Activated B cell treated with CpG ODN at 0.5 μM for 24 hours (primary cell): ENCODE data around the gene BHLHE23. TPM values are rescaled to one million over a fixed set of nuclear protein-coding genes. Genes with fewer than 3 reads are reported as not detected.

ENCODE experiments used
- ATAC-seq: fragments of 200-7000 bp; cut with Tn5 transposase; one replicate; pipeline ENCODE4 v1.10.0; 2021; ENCODE audit warnings: low read depth, mild to moderate bottlenecking, moderate library complexity
- CTCF ChIA-PET: fragments of 350-600 bp; sonication (Branson Sonifier 250); formaldehyde crosslinking; loops from one replicate; lab custom pipeline; 2021; ENCODE audit warnings: antibody characterized with exemption; lab: Charles Lee
- POLR2A ChIA-PET: fragments of 350-600 bp; sonication (Branson Sonifier 250); formaldehyde crosslinking; loops from one replicate; lab custom pipeline; 2021; ENCODE audit warnings: antibody characterized with exemption; lab: Charles Lee
- DNase-seq: peaks from one replicate; pipeline ENCODE4 v3.0.0; 2022
- H3K27ac Mint-ChIP-seq: one replicate; pipeline ENCODE4 v1.8.0; 2020; ENCODE audit warnings: mixed read lengths
- H3K27me3 Mint-ChIP-seq: one replicate; pipeline ENCODE4 v1.8.0; 2021; ENCODE audit warnings: mixed read lengths
- H3K36me3 Mint-ChIP-seq: one replicate; pipeline ENCODE4 v1.8.0; 2021; ENCODE audit warnings: low read depth, mixed read lengths
- H3K4me1 Mint-ChIP-seq: one replicate; pipeline ENCODE4 v1.8.0; 2021; ENCODE audit warnings: mixed read lengths
- H3K4me3 Mint-ChIP-seq: one replicate; pipeline ENCODE4 v1.8.0; 2020; ENCODE audit warnings: mild to moderate bottlenecking, mixed read lengths
- H3K9me3 Mint-ChIP-seq: one replicate; pipeline ENCODE4 v1.8.0; 2020; ENCODE audit warnings: mixed read lengths
- intact Hi-C: fragments of 100-400 bp; cut with micrococcal nuclease; formaldehyde crosslinking; loops from one replicate; pipeline ENCODE4 v1.15.1; 2024
- total RNA-seq: library from RNA; stranded (reverse); gene quantifications from 2 replicates; pipeline ENCODE4 v1.2.3, GENCODE V29; 2022
- TF ChIP-seq, protein P1 (sequence below): fragments of 200-600 bp; IDR thresholded peaks from one replicate; pipeline ENCODE4 v1.8.0; 2022; ENCODE audit warnings: antibody characterized with exemption, mild to moderate bottlenecking

The BHLHE23 gene
- total RNA-seq, 1 donor from 2014 or later: not detected

DNA sequence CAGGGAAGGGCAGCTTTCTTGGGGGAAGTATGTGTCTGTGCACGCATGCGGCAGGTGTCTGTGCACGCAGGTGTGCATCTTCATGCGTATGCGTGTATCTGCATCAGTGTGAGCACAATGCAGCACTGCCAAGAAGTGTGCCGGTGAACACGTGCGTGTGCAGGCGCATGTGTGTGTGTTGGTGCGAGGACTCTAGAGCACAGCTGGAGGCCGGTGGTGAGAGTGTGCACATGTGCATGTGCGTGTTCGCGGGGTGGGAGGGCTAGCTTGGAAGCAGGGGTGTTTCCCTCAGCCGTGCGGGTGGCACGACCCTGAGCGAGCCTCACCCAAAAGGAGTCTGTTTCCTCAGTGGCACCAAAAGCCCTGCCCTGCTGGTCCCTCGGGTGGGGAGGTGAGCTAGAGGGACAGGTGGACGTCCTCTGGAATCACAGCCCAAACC lies 46.7 kb downstream of the BHLHE23 start:
- H3K4me1 Mint-ChIP-seq: peaks cover 18% of the 10 kb centered on the region
- no peak overlapping the region for H3K4me3 Mint-ChIP-seq
- no peak overlapping the region for H3K27ac Mint-ChIP-seq
- POLR2A ChIA-PET: interaction anchor here (0.7 kb wide), 1 partner anchor 20 kb away, joined by 3 read pairs; no protein-coding TSS in a partner anchor
- no peak for ATAC-seq
- TF ChIP-seq, protein P1, sequence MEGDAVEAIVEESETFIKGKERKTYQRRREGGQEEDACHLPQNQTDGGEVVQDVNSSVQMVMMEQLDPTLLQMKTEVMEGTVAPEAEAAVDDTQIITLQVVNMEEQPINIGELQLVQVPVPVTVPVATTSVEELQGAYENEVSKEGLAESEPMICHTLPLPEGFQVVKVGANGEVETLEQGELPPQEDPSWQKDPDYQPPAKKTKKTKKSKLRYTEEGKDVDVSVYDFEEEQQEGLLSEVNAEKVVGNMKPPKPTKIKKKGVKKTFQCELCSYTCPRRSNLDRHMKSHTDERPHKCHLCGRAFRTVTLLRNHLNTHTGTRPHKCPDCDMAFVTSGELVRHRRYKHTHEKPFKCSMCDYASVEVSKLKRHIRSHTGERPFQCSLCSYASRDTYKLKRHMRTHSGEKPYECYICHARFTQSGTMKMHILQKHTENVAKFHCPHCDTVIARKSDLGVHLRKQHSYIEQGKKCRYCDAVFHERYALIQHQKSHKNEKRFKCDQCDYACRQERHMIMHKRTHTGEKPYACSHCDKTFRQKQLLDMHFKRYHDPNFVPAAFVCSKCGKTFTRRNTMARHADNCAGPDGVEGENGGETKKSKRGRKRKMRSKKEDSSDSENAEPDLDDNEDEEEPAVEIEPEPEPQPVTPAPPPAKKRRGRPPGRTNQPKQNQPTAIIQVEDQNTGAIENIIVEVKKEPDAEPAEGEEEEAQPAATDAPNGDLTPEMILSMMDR: no peak
- H3K27me3 Mint-ChIP-seq: no peaks in the 10 kb centered on the region
- H3K36me3 Mint-ChIP-seq: peaks cover 43% of the 10 kb centered on the region
- DNase-seq: no peak
- CTCF ChIA-PET: interaction anchor here (2.0 kb wide), 1 partner anchor 12 kb away, joined by 5 read pairs; no protein-coding TSS in a partner anchor
- H3K9me3 Mint-ChIP-seq: no peaks in the 10 kb centered on the region
- intact Hi-C loops: loop anchor here (10.0 kb wide), 1 partner anchor 55 kb away; no protein-coding TSS in a partner anchor

DNA sequence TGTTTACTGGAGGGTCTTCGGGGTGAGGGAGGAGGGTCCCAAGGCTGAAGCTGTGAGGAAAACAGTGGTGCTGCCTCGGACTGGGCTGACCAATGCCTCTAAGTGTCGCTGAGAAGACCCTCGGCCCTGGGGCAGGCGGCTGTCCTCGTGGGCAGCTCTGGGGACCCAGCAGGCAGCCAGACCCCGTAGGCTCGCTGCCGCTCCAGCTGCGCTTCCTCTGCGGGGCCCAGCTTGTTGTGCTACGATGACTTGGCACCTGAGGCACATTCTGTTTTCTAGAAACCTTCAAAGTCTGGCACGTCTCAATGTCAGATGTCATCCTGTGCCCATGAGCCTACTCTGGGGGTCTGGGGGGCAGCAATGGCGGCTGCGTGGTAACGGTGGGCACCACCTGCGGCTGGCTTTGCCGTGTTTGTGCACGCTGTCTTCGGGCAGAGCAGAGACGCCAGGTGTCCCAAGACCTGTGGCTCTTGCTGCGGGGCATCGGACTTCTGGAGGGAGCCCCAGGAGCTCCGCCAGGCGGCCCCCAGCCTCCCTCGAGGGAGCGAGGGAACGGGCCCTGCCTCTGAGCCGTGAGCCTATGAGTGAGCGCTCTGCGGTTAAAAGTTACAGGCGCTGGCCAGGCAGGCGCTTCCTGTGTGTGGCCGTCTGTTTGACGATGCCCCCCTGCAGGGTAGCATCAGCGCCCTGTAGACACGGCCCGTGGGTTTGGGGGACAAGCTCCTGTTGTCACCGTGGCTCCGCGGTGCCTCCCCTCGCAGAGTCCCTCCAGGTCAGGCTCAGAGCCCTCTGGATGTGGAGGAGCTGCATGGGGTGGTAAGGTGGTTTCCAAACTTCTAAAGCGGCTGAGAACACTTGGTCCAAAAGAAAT lies 47.4 kb downstream of the BHLHE23 start:
- DNase-seq (no peak), ATAC-seq (no peak)
- ChIA-PET CTCF (interaction anchor here (2.0 kb wide), 1 partner anchor 13 kb away, joined by 5 read pairs; no protein-coding TSS in a partner anchor), POLR2A (interaction anchor here (0.7 to 0.9 kb wide), 2 partner anchors 13 to 21 kb away, joined by 3 to 9 read pairs; no protein-coding TSS in a partner anchor)
- no peak overlapping the region for H3K27ac Mint-ChIP-seq
- intact Hi-C loops: loop anchor here (10.0 kb wide), 1 partner anchor 55 kb away; no protein-coding TSS in a partner anchor
- H3K36me3 Mint-ChIP-seq: peaks cover 40% of the 10 kb centered on the region
- peaks cover 24% of the 10 kb centered on the region for H3K4me1 Mint-ChIP-seq
- H3K9me3 Mint-ChIP-seq: no peaks in the 10 kb centered on the region
- no peaks in the 10 kb centered on the region for H3K27me3 Mint-ChIP-seq
- TF ChIP-seq, protein P1: no peak
- H3K4me3 Mint-ChIP-seq: no peak overlapping the region

DNA sequence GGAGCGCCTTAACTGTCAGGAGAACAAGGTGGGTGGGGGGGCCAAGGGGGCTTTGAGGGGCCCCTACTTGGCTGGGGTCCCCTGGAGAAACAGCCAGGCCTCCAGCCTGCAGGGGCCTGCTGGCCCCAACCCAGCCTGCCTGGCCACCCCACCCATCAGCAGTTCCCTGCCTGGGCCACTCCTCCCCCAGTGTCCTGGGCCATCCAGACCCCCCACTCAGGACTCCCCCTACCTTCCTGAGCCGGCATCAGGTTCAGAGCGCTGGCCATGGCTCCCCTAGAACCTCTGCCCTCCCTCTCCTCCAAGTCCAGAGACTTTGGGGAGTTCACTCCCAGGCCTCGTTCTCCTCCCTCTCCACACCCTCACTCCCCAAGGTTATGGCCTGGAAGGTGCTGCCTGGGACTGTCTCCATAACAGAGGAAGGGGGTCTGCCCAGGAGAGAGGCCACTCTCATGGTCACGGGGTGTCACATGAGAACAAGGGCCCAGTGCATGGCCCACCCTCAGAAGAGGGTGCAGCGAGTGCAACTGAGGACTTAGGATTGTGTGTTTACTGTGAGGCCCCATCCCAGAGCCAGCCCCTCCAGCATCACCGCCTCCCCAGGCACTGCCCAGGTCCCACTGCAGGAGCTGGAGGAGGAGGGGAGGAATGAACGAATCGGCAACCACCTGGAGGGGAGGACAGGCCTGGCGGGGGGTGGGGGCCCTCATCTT lies 48.2 kb downstream of the BHLHE23 start:
- CTCF ChIA-PET: interaction anchor here (2.0 kb wide), 1 partner anchor 14 kb away, joined by 5 read pairs; no protein-coding TSS in a partner anchor
- intact Hi-C loops: loop anchor here (10.0 kb wide), 1 partner anchor 56 kb away; no protein-coding TSS in a partner anchor
- H3K4me3 Mint-ChIP-seq: no peak overlapping the region
- H3K27me3 Mint-ChIP-seq: no peaks in the 10 kb centered on the region
- H3K4me1 Mint-ChIP-seq: peaks cover 31% of the 10 kb centered on the region
- H3K36me3 Mint-ChIP-seq: peaks cover 32% of the 10 kb centered on the region
- H3K9me3 Mint-ChIP-seq: no peaks in the 10 kb centered on the region
- no peak overlapping the region for H3K27ac Mint-ChIP-seq
- POLR2A ChIA-PET: interaction anchor here (0.9 kb wide), 1 partner anchor 14 kb away, joined by 9 read pairs; no protein-coding TSS in a partner anchor
- DNase-seq (no peak), ATAC-seq (no peak)
- TF ChIP-seq, protein P1: no peak

DNA sequence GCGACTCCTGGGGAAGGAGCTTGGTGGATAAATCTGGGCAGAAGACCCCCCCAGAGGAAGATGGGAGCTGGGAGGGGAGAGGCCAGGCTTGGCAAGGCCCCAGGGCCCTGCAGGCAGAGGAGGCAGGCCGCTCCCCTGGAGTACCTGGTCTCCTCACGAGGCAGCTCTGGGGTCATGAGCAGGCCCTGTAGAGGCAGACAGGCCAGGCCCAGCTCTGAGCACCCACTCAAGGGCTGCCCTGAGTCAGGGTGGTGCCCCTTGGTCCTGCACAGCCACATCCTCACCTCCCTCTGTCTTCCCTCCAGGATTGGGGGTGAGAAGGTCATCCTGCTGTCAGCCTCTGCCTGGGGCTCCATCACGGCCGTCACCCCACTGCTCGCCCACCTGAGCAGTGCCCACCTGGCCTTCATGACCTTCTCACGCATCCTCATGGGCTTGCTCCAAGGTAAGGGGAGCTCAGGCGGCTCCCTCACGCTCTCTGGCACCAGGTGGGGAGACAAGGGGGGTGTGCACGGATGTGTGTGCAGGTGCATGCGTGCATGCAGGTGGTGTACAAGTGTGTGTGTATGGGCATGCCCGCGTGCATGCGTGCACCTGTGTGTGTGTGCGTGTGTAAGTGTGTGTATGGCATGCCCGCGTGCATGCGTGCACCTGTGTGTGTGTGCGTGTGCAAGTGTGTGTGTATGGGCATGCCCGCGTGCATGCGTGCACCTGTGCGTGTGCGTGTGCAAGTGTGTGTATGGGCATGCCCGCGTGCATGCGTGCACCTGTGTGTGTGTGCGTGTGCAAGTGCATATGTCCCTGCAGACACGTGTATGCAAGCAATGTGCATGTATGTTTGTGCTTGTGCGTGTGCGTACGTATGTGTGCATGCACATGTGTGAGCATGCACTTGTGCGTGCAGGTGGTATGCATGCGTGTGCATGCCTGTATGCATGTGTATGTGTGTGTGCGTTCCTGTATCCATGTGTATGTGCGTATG lies 49.3 kb downstream of the BHLHE23 start:
- no peaks in the 10 kb centered on the region for H3K9me3 Mint-ChIP-seq
- TF ChIP-seq, protein P1: no peak
- ChIA-PET POLR2A (no interaction called here), CTCF (interaction anchor here (0.7 to 1.5 kb wide), 2 partner anchors 15 to 40 kb away, joined by 3 read pairs; no protein-coding TSS in a partner anchor)
- intact Hi-C loops: loop anchor here (10.0 kb wide), 1 partner anchor 57 kb away; no protein-coding TSS in a partner anchor
- peaks cover 22% of the 10 kb centered on the region for H3K36me3 Mint-ChIP-seq
- H3K27ac Mint-ChIP-seq: no peak overlapping the region
- DNase-seq (no peak), ATAC-seq (no peak)
- H3K4me3 Mint-ChIP-seq: no peak overlapping the region
- peaks cover 39% of the 10 kb centered on the region for H3K4me1 Mint-ChIP-seq
- H3K27me3 Mint-ChIP-seq: no peaks in the 10 kb centered on the region
